HEK293 (cell line): ENCODE measurements around the gene CCSER2.

Experiments used
- TCF7L2 ChIP-seq: IDR thresholded peaks from 2 replicates; pipeline ENCODE4 v1.6.1; 2011; ENCODE audit warnings: low read depth, mild to moderate bottlenecking, inconsistent platforms, low read length, moderate library complexity, borderline replicate concordance
- ZNF561 ChIP-seq: fragments of 450-650 bp; IDR thresholded peaks from 2 replicates; pipeline ENCODE4 v1.5.1; 2018; ENCODE audit warnings: missing biosample characterization, missing genetic modification characterization, borderline replicate concordance
- TF ChIP-seq, protein P1 (sequence below): fragments of 450-650 bp; formaldehyde crosslinking; IDR thresholded peaks from 2 replicates; pipeline ENCODE4 v1.5.1; 2016; ENCODE audit warnings: missing biosample characterization, missing genetic modification characterization
- TF ChIP-seq, protein P2 (sequence below): fragments of 450-650 bp; formaldehyde crosslinking; IDR thresholded peaks from 2 replicates; pipeline ENCODE4 v1.5.1; 2016; ENCODE audit warnings: missing biosample characterization, missing genetic modification characterization

- TF ChIP-seq, protein P1, sequence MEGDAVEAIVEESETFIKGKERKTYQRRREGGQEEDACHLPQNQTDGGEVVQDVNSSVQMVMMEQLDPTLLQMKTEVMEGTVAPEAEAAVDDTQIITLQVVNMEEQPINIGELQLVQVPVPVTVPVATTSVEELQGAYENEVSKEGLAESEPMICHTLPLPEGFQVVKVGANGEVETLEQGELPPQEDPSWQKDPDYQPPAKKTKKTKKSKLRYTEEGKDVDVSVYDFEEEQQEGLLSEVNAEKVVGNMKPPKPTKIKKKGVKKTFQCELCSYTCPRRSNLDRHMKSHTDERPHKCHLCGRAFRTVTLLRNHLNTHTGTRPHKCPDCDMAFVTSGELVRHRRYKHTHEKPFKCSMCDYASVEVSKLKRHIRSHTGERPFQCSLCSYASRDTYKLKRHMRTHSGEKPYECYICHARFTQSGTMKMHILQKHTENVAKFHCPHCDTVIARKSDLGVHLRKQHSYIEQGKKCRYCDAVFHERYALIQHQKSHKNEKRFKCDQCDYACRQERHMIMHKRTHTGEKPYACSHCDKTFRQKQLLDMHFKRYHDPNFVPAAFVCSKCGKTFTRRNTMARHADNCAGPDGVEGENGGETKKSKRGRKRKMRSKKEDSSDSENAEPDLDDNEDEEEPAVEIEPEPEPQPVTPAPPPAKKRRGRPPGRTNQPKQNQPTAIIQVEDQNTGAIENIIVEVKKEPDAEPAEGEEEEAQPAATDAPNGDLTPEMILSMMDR (tag by site-specific recombination) = no peak
- TF ChIP-seq TCF7L2 = no peak
- TF ChIP-seq, protein P2, sequence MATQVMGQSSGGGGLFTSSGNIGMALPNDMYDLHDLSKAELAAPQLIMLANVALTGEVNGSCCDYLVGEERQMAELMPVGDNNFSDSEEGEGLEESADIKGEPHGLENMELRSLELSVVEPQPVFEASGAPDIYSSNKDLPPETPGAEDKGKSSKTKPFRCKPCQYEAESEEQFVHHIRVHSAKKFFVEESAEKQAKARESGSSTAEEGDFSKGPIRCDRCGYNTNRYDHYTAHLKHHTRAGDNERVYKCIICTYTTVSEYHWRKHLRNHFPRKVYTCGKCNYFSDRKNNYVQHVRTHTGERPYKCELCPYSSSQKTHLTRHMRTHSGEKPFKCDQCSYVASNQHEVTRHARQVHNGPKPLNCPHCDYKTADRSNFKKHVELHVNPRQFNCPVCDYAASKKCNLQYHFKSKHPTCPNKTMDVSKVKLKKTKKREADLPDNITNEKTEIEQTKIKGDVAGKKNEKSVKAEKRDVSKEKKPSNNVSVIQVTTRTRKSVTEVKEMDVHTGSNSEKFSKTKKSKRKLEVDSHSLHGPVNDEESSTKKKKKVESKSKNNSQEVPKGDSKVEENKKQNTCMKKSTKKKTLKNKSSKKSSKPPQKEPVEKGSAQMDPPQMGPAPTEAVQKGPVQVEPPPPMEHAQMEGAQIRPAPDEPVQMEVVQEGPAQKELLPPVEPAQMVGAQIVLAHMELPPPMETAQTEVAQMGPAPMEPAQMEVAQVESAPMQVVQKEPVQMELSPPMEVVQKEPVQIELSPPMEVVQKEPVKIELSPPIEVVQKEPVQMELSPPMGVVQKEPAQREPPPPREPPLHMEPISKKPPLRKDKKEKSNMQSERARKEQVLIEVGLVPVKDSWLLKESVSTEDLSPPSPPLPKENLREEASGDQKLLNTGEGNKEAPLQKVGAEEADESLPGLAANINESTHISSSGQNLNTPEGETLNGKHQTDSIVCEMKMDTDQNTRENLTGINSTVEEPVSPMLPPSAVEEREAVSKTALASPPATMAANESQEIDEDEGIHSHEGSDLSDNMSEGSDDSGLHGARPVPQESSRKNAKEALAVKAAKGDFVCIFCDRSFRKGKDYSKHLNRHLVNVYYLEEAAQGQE = no peak
- TF ChIP-seq ZNF561 (tag by site-specific recombination) = no peak
Measured at GRCh38 chr10:84397735-84398144, 69.4 kb downstream of the CCSER2 start.
